Tibial artery (tissue), 4 donors: ENCODE results near the gene WBP2.
A peak's percentile ranks its signal among the peaks of the same experiment; 100 is the strongest.

Experiments used
- DNase-seq, 2 donors: peaks; one replicate each; pipeline ENCODE4 v3.0.0-alpha.2; 2019
- H3K27ac ChIP-seq, 2 donors: fragments of 200-600 bp; sonication (generic) in 1 of 2; 1 replicate in 1 of 2; 2 replicates in 1 of 2; pipeline ENCODE4 v1.5.1; 2018 to 2019; ENCODE audit warnings: mild to moderate bottlenecking in 1 of 2
- H3K27me3 ChIP-seq, 2 donors: fragments of 200-600 bp; sonication (generic) in 1 of 2; one replicate each; pipeline versions ENCODE4 v1.5.1 to v1.6.0; 2016 to 2019
- H3K36me3 ChIP-seq, 3 donors: fragments of 200-600 bp; sonication (generic) in 2 of 3; one replicate each; pipeline ENCODE4 v1.5.1; 2016 to 2019; ENCODE audit warnings: mild to moderate bottlenecking in 2 of 3
- H3K4me1 ChIP-seq, 4 donors: fragments of 200-600 bp; sonication (generic) in 2 of 4; 1 replicate in 3 of 4; 2 replicates in 1 of 4; pipeline ENCODE4 v1.5.1; 2016 to 2019
- H3K4me3 ChIP-seq, 2 donors: fragments of 200-600 bp; sonication (generic) in 1 of 2; 1 replicate in 1 of 2; 2 replicates in 1 of 2; pipeline ENCODE4 v1.5.1; 2018 to 2019; ENCODE audit warnings: mild to moderate bottlenecking in 2 of 2
- H3K9me3 ChIP-seq, 3 donors: fragments of 200-600 bp; sonication (generic) in 1 of 3; one replicate each; pipeline ENCODE4 v1.5.1; 2016 to 2019
- intact Hi-C: fragments of 100-400 bp; cut with DNase I; formaldehyde crosslinking; loops from one replicate; pipeline ENCODE4 v1.15.0; 2023; ENCODE audit warnings: low total_unique reads
- TF ChIP-seq, protein P1 (sequence below), 2 experiments: fragments of 200-600 bp in 1 of 2; fragments of 450-650 bp in 1 of 2; IDR thresholded peaks; one replicate each; pipeline ENCODE4 v1.5.1; 2017 to 2019; ENCODE audit warnings: antibody characterized with exemption in 2 of 2, mild to moderate bottlenecking in 1 of 2, moderate library complexity in 1 of 2

Gene WBP2

DNA sequence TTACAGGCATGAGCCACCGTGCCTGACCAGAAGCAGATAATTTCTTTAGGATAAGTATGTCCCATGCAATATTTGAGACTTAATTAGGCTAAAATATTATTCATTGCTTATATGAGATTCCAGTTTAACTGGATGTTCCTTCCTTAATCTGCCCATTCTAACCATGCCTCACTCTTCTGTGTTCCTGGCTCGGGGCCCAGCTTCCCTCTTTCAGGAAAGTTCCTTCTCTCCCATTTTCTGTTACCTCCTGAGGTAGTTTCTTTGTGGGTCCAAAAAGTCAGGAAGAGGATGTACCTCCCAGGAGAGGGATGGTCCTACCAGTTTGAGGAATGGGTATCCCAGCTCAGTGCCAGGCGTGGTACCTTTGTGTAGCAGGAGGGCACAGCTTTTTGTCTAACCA, 47.3 kb downstream of the WBP2 start:
- peaks cover 0 to 19% (median 14%) of the 10 kb centered on the region in 4 donors for H3K4me1 ChIP-seq
- TF ChIP-seq, protein P1, sequence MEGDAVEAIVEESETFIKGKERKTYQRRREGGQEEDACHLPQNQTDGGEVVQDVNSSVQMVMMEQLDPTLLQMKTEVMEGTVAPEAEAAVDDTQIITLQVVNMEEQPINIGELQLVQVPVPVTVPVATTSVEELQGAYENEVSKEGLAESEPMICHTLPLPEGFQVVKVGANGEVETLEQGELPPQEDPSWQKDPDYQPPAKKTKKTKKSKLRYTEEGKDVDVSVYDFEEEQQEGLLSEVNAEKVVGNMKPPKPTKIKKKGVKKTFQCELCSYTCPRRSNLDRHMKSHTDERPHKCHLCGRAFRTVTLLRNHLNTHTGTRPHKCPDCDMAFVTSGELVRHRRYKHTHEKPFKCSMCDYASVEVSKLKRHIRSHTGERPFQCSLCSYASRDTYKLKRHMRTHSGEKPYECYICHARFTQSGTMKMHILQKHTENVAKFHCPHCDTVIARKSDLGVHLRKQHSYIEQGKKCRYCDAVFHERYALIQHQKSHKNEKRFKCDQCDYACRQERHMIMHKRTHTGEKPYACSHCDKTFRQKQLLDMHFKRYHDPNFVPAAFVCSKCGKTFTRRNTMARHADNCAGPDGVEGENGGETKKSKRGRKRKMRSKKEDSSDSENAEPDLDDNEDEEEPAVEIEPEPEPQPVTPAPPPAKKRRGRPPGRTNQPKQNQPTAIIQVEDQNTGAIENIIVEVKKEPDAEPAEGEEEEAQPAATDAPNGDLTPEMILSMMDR (IDR thresholded peaks at IDR 0.05): no peak
- no peaks in the 10 kb centered on the region for H3K27me3 ChIP-seq
- DNase-seq: peak in 1 of 2 donors; percentile 32
- H3K27ac ChIP-seq: peak overlapping the region; percentile 45 to 59
- H3K4me3 ChIP-seq: no peak overlapping the region
- H3K9me3 ChIP-seq: no peaks in the 10 kb centered on the region
- H3K36me3 ChIP-seq: peaks cover 22 to 36% (median 34%) of the 10 kb centered on the region in 3 donors
- intact Hi-C loops: no loop called here

GRCh38 chr17:75806822-75807500, 48.2 kb downstream of the WBP2 start:
- Histone ChIP-seq H3K4me3 (no peak overlapping the region), H3K36me3 (peaks cover 13 to 34% (median 25%) of the 10 kb centered on the region in 3 donors), H3K27ac (no peak overlapping the region), H3K27me3 (no peaks in the 10 kb centered on the region), H3K9me3 (no peaks in the 10 kb centered on the region), H3K4me1 (peaks cover 0 to 19% (median 14%) of the 10 kb centered on the region in 4 donors)
- intact Hi-C loops: no loop called here
- TF ChIP-seq, protein P1 (IDR thresholded peaks at IDR 0.05): no peak
- DNase-seq: peak in 1 of 2 donors; percentile 40

DNA sequence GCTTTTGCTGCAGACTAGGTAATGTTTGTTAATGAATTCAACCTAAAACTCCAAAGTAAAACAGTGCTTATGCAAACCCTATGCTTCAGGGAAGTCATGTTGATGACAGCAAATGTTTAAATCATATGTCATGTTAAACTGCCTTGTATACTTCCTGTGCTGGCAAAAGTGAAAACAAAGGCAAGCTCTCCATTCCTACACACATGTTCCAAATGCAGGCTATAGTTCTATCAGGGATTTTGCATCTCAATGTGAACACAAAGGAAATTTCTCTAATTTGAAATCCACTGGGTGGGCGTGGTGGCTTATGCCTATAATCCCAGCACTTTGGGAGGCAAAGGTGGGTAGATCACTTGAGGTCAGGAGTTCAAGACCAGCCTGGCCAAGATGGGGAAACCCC, 51.3 kb downstream of the WBP2 start:
- H3K36me3 ChIP-seq: peaks cover 0 to 28% (median 20%) of the 10 kb centered on the region in 3 donors
- H3K27ac ChIP-seq: no peak overlapping the region
- no peak overlapping the region for H3K4me3 ChIP-seq
- TF ChIP-seq, protein P1 (IDR thresholded peaks at IDR 0.05): no peak
- DNase-seq: no peak
- intact Hi-C loops: no loop called here
- H3K4me1 ChIP-seq: peaks cover 0 to 6% (median 5%) of the 10 kb centered on the region in 4 donors
- H3K27me3 ChIP-seq: no peaks in the 10 kb centered on the region
- H3K9me3 ChIP-seq: no peaks in the 10 kb centered on the region

DNA sequence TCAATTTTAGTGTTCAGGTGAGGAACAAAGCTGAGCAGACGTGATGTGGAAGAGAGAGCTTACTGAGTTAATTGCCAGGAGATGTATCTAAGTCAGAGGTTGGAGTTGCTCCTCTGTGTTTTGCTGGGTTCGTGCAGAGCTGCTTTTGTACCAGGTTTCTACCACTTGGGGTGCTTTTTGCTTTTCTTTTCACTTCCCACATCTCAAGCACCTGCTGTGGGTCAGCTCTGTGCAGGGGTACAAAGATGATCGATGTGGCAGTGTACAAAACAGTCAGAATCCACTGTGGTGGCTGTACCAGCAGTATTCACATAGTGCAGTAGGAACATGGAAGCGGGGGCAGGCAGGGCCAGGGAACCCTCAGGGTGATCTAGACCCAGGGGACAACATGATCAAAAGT, 55.7 kb downstream of the WBP2 start:
- TF ChIP-seq, protein P1 (IDR thresholded peaks at IDR 0.05): no peak
- Histone ChIP-seq H3K27ac (no peak overlapping the region), H3K36me3 (peaks cover 6 to 55% (median 34%) of the 10 kb centered on the region in 3 donors), H3K27me3 (no peaks in the 10 kb centered on the region), H3K4me3 (no peak overlapping the region), H3K4me1 (no peaks in the 10 kb centered on the region), H3K9me3 (no peaks in the 10 kb centered on the region)
- DNase-seq: peak in 1 of 2 donors; percentile 35
- intact Hi-C loops: no loop called here

DNA sequence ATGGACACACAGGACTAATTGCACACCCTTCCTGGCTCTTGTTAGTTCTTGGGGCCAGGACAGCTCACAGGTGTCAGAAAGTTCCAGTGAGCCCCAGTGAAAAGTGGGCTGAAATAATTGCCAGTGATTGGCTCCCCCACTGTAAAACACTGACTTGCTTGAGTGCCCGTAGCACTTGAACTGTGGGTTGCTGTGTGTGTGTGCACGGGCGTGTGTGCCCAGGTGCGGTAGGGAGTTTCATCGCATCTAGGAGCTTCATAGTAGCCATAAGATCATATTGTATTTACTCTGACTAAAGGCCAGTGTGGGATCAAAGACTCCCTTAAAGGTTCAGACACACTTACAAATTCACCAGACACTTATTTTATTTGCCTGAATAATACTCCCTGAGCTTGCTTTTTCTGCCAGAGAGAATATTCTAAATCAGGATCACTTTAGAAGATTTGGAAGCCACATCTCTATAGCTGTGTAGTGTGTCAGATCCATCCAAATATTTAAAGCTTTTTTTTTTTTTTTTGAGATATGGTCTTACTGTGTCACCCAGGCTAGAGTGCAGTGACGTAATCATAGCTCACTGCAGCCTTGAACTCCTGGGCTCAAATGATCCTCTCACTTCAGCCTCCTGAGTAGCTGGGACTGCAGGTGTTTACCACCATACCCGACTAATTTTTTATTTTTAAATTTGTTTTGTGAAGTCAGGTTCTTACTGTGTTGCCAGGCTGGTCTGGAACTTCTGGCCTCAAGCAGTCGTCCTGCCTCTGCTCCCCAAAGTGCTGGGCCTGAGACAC, 59.1 kb downstream of the WBP2 start:
- H3K27ac ChIP-seq: no peak overlapping the region
- no peak overlapping the region for H3K4me3 ChIP-seq
- no peaks in the 10 kb centered on the region for H3K27me3 ChIP-seq
- no peaks in the 10 kb centered on the region for H3K9me3 ChIP-seq
- H3K36me3 ChIP-seq: peaks cover 6 to 53% (median 22%) of the 10 kb centered on the region in 3 donors
- peak in 1 of 2 donors; percentile 33 for DNase-seq
- peaks cover 0 to 4% (median 0%) of the 10 kb centered on the region in 4 donors for H3K4me1 ChIP-seq
- intact Hi-C loops: no loop called here
- TF ChIP-seq, protein P1 (IDR thresholded peaks at IDR 0.05): no peak
